HUES6 (cell line): ENCODE data around the gene RSRC1.
"Not testable (repeated sequence)": the region's sequence is repeated elsewhere in the genome, so short reads cannot be mapped to it uniquely, and the experiment has no call there.

Source experiments
- H3K27ac ChIP-seq: 2 replicates; pipeline ENCODE4 v1.7.0; 2013; ENCODE audit warnings: low read depth, mild to moderate bottlenecking, low read length, inconsistent platforms
- H3K27me3 ChIP-seq: 2 replicates; pipeline ENCODE4 v1.6.1; 2013; ENCODE audit warnings: low read length; ENCODE audit not compliant: control insufficient read depth, insufficient read depth
- H3K36me3 ChIP-seq: 2 replicates; pipeline ENCODE4 v1.6.1; 2013; ENCODE audit warnings: low read length; ENCODE audit not compliant: control insufficient read depth, insufficient read depth
- H3K4me1 ChIP-seq: 2 replicates; pipeline ENCODE4 v1.6.1; 2013; ENCODE audit warnings: low read length; ENCODE audit not compliant: control insufficient read depth, insufficient read depth
- H3K4me3 ChIP-seq: 2 replicates; pipeline ENCODE4 v1.5.1; 2013; ENCODE audit warnings: low read depth, low read length
- H3K9ac ChIP-seq: one replicate; pipeline ENCODE4 v1.6.1; 2013; ENCODE audit warnings: mild to moderate bottlenecking, low read length
- H3K9me3 ChIP-seq: 2 replicates; pipeline ENCODE4 v1.6.1; 2013; ENCODE audit warnings: low read depth, low read length; ENCODE audit not compliant: control insufficient read depth, insufficient read depth

The RSRC1 gene

DNA sequence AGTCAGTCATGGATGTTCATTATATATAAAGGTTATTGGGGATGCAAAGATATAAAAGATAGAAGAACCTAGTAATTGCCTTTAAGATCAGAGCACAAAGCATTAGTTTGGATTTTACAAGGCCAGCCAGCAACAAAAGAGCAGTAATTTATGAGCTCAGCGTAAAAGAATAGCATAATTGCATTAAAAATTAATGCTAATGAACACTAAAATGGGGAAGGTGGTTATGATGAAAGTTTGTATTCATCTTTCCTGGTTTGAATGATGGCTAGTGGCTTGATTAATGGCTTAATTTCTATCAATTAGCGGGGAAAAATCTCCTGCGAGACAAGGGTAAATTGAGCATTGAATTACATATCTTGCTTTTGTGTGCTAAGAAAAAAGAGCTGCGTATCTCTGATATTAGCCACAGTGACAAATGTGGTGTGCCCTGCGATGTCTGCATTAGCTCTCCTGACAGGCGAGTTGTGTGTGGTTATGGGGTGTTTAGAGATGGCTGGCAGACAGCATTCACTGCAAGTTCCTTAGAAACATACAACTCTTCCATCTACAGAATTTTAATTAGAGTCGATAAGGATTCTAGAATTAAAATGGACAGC, 418.3 kb downstream of the RSRC1 start:
- Histone ChIP-seq H3K36me3 (no peaks in the 10 kb centered on the region), H3K4me1 (no peaks in the 10 kb centered on the region), H3K9ac (no peak overlapping the region), H3K27ac (no peak overlapping the region), H3K27me3 (no peaks in the 10 kb centered on the region), H3K4me3 (no peak overlapping the region), H3K9me3 (no peaks in the 10 kb centered on the region)

DNA sequence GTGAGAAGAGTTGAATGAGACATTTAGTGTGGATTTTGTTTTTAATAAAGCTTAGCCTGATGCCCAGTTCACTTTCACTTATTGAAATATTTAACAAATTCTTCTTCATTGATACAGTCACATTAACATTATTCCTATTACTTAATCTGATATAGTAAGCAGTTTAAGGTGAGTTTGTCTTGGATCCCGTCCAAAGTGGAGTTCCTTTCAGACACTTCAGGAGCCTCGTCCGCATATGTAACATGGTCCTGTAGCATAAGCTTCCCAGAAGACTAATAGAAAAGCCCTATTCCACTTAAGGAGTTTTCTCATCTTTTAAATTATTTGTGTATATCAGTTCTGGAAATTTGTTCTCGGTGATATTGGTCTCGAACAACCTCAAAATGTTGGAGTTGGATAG, 421.4 kb downstream of the RSRC1 start:
- H3K9me3 ChIP-seq: no peaks in the 10 kb centered on the region
- H3K27ac ChIP-seq: no peak overlapping the region
- no peak overlapping the region for H3K4me3 ChIP-seq
- H3K4me1 ChIP-seq: no peaks in the 10 kb centered on the region
- no peak overlapping the region for H3K9ac ChIP-seq
- H3K27me3 ChIP-seq: no peaks in the 10 kb centered on the region
- no peaks in the 10 kb centered on the region for H3K36me3 ChIP-seq

DNA sequence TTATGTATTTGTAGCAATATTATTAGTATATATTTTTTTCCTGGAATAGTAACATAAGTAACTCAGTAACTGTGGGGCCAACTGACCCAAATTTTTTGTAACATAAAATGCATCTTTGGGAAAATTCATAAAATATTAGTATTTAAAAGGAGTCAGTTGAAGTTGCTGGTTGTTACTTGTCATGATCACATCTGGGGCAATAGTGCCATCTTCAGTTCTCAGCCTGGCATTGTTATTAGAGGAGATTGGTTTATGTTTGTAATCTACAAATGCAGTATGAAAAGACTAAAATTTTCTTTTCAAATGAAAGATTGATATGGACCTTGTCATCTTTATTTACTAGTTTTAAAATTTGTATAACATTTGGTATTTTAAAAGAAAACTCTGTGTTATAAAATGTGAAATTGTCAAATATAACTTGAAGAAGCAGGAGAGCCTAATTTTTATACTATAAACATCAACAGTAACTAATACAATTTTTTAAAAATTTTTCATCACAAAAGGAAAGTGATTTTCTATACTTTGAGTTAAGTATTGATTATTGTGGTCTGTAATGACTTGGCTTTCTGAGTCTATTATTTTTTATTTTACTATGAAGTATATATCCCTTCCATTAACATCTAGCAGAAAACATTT, 422.3 kb downstream of the RSRC1 start:
- no peak overlapping the region for H3K4me3 ChIP-seq
- H3K4me1 ChIP-seq: no peaks in the 10 kb centered on the region
- no peak overlapping the region for H3K9ac ChIP-seq
- H3K36me3 ChIP-seq: no peaks in the 10 kb centered on the region
- H3K27ac ChIP-seq: no peak overlapping the region
- no peaks in the 10 kb centered on the region for H3K9me3 ChIP-seq
- H3K27me3 ChIP-seq: no peaks in the 10 kb centered on the region

DNA sequence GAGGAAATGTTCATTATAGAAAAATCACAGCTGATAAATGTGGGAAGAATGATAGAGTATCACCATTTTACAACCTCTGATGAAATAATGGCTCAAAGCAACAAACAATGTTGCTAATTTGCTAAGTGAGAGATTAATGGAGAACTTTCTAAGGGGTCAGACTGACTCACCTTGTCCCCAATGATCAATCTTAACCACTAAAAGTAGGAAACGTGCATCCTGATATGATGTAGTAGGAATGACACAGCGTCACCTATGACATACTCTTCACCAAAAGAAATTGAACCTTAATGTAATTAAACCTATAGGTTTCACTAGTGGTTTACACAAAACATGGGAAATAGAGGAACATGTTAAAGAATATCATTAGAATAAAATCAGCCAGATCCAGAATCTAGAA, 426.0 kb downstream of the RSRC1 start:
- Histone ChIP-seq H3K27ac (no peak overlapping the region), H3K36me3 (no peaks in the 10 kb centered on the region), H3K4me3 (no peak overlapping the region), H3K9me3 (no peaks in the 10 kb centered on the region), H3K4me1 (no peaks in the 10 kb centered on the region), H3K27me3 (no peaks in the 10 kb centered on the region), H3K9ac (no peak overlapping the region)

DNA sequence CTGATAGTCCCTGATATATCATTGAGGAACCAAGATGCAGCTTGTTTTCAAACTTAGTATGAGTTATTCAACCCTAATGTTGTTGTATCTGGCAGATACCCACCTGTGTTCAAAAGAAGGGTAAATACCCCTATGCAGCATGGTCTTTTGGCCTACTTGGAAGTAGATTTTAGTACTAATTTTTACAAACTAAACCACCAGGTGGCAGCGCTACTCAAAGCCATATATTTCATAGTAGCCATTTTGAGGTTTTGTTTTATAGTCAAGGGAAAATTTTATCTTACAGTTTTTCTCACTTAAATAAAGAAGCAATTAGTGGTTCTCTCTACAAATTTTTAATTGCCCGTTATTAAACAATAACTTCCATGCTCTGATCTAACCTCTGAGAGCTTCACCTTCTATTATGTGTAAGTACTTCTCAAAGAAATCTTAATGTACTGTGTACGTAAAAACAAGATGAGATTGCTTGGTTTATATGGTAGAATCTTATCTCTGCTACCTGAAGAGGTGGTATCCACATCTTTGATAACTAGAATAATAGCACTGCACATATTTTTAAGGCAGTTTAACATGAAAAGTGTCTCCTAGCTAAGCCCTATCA, 429.6 kb downstream of the RSRC1 start:
- H3K9me3 ChIP-seq: no peaks in the 10 kb centered on the region
- no peak overlapping the region for H3K9ac ChIP-seq
- no peaks in the 10 kb centered on the region for H3K36me3 ChIP-seq
- H3K4me1 ChIP-seq: no peaks in the 10 kb centered on the region
- H3K4me3 ChIP-seq: no peak overlapping the region
- H3K27ac ChIP-seq: no peak overlapping the region
- no peaks in the 10 kb centered on the region for H3K27me3 ChIP-seq

DNA sequence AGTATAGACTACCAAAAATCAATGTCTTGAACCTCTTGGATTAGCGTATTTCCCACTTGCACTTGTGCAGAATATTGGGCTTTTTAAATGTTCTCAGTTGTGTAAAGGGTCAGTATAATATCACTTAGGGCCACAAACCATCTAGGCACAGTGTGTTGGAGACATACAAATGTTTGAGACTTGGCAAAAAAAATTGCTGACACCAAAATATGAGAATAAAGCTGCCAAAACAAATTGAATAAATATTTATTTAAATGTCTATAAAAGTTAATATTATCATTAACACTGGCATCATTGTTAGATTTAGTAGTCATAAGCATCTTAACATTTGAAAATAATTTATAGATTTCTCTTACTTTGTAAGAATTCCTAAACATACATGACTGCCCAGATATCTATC, 430.2 kb downstream of the RSRC1 start:
- Histone ChIP-seq H3K9me3 (no peaks in the 10 kb centered on the region), H3K36me3 (no peaks in the 10 kb centered on the region), H3K9ac (no peak overlapping the region), H3K4me3 (no peak overlapping the region), H3K27ac (no peak overlapping the region), H3K4me1 (no peaks in the 10 kb centered on the region), H3K27me3 (no peaks in the 10 kb centered on the region)

DNA sequence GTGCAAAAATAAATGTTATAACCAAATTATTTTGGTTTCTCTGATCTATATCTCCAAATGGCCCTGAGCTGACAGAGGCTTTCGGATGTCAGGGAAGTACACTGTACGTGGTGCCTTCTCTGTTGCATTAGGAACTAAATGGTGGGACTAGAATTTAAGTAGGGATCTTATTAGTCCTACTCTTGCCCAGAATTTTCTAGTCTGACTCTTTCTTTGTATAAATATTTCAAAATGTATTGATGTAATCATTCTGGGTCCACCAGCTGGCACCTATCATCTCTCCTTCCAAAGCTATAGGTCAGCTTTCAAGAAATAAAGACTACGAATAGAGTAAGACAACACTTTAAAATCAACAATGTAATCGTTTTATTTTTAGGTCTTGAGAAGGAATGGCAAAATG, 438.8 kb downstream of the RSRC1 start:
- Histone ChIP-seq H3K27ac (no peak overlapping the region), H3K36me3 (no peaks in the 10 kb centered on the region), H3K27me3 (no peaks in the 10 kb centered on the region), H3K9me3 (peaks cover 4% of the 10 kb centered on the region; the same call in 1 of the 2 replicates), H3K4me1 (no peaks in the 10 kb centered on the region), H3K9ac (no peak overlapping the region), H3K4me3 (no peak overlapping the region)

DNA sequence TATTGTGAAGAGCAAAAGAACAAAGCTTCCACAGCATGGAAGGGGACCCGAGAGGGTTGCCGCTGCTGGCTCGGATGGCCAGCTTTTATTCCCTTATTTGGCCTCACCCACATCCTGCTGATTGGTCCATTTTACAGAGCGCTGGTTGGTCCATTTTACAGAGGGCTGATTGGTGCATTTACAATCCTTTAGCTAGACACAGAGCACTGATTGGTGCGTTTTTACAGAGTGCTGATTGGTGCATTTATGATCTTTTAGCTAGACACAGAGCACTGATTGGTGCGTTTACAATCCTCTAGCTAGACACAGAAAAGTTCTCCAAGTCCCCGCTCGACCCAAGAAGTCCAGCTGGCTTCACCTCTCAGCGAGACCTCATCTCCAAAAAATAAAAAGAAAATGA, 440.0 kb downstream of the RSRC1 start:
- not testable (repeated sequence) for H3K36me3 ChIP-seq, H3K9ac ChIP-seq, H3K27me3 ChIP-seq, H3K27ac ChIP-seq, H3K9me3 ChIP-seq, H3K4me3 ChIP-seq, H3K4me1 ChIP-seq

DNA sequence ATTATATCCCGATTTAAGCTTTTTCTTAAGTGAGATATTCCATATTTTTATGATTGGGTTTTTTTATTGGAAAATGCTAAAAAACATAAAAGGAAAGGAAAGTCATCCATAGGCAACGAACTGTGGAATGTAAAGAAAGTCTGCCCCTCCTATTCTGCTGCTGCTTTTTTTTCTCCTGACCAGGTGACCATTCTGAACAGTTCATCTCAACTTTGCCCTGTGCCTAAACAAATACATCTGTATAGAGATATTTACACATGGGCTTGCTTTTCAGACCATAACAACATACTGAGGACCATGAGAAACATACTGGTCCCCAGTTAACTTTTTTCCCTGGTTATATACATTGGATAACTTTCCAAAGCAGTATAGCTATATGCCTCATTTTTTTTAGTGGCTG, 442.2 kb downstream of the RSRC1 start:
- H3K4me3 ChIP-seq: no peak overlapping the region
- peaks cover 15% of the 10 kb centered on the region for H3K9me3 ChIP-seq
- no peaks in the 10 kb centered on the region; the same call in 1 of the 2 replicates for H3K4me1 ChIP-seq
- no peak overlapping the region for H3K27ac ChIP-seq
- no peaks in the 10 kb centered on the region for H3K36me3 ChIP-seq
- no peak overlapping the region for H3K9ac ChIP-seq
- no peaks in the 10 kb centered on the region for H3K27me3 ChIP-seq

DNA sequence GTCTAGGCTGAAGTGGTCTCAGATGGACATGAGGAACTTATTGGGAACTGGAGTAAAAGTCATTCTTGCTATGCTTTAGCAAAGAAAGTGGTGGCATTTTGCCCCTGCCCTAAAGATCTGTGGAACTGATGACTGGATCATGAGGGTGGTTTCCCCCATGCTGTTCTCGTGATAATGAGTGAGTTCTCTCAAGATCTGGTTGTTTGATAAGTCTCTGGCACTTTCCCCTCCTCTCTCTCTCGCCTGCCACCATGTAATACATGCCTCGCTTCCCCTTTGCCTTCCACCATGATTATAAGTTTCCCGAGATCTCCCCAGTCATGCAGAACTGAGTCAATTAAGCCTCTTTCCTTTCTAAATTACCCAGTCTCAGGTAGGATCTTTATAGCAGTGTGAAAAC, 449.6 kb downstream of the RSRC1 start:
- Histone ChIP-seq H3K4me3 (no peak overlapping the region), H3K36me3 (no peaks in the 10 kb centered on the region), H3K4me1 (no peaks in the 10 kb centered on the region; the same call in 1 of the 2 replicates), H3K9ac (no peak overlapping the region), H3K27ac (no peak overlapping the region), H3K9me3 (peaks cover 15% of the 10 kb centered on the region), H3K27me3 (no peaks in the 10 kb centered on the region)

DNA sequence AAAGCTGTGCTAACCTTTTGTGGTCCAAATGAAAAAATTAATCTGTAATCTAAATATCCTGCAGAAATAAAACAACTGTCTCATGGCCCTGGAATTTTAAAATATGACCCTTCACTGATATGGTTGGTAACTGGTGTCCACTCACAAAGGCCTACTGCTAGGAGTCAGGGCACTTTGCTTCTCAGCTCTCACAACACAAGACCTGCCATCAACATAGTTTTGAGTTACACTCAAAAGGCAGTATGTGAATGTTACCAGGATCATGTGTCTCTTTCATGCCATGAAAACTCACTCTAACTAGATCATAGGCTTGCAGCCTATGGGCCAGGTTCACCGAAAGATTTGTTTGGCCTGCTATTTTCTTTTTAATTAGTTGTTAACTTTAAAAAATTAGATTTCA, 451.1 kb downstream of the RSRC1 start:
- peaks cover 14% of the 10 kb centered on the region for H3K9me3 ChIP-seq
- H3K4me3 ChIP-seq: no peak overlapping the region
- no peaks in the 10 kb centered on the region for H3K4me1 ChIP-seq
- H3K27me3 ChIP-seq: no peaks in the 10 kb centered on the region
- no peaks in the 10 kb centered on the region for H3K36me3 ChIP-seq
- no peak overlapping the region for H3K27ac ChIP-seq
- no peak overlapping the region for H3K9ac ChIP-seq
